Effector memory CD4-positive, alpha-beta T cell (primary cell): ENCODE results near the gene FRYL.

Experiments used
- DNase-seq, 3 donors: peaks; one replicate each; pipeline ENCODE4 v3.0.0-alpha.2; 2020
- H3K27ac ChIP-seq: 2 replicates; pipeline ENCODE4 v1.7.0; 2013; ENCODE audit warnings: mild to moderate bottlenecking, low read length, moderate library complexity; ENCODE audit not compliant: insufficient read depth, poor library complexity, severe bottlenecking
- H3K27me3 ChIP-seq: replicated peaks from 2 replicates; pipeline ENCODE4 v1.7.0; 2013; ENCODE audit warnings: mild to moderate bottlenecking, low read length; ENCODE audit not compliant: insufficient read depth, control insufficient read depth, poor library complexity, severe bottlenecking
- H3K36me3 ChIP-seq: 2 replicates; pipeline ENCODE4 v1.7.0; 2013; ENCODE audit warnings: mild to moderate bottlenecking, low read length, moderate library complexity; ENCODE audit not compliant: control insufficient read depth, insufficient read depth
- H3K4me1 ChIP-seq: 2 replicates; pipeline ENCODE4 v1.7.0; 2013; ENCODE audit warnings: low read length, mild to moderate bottlenecking; ENCODE audit not compliant: control insufficient read depth, insufficient read depth, poor library complexity, severe bottlenecking
- H3K4me3 ChIP-seq: 2 replicates; pipeline ENCODE4 v1.7.0; 2013; ENCODE audit warnings: low read length, low read depth, mild to moderate bottlenecking; ENCODE audit not compliant: insufficient read depth, poor library complexity, severe bottlenecking
- H3K9me3 ChIP-seq: 2 replicates; pipeline ENCODE4 v1.7.0; 2013; ENCODE audit warnings: mild to moderate bottlenecking, low read length, moderate library complexity; ENCODE audit not compliant: control insufficient read depth

Gene FRYL

DNA sequence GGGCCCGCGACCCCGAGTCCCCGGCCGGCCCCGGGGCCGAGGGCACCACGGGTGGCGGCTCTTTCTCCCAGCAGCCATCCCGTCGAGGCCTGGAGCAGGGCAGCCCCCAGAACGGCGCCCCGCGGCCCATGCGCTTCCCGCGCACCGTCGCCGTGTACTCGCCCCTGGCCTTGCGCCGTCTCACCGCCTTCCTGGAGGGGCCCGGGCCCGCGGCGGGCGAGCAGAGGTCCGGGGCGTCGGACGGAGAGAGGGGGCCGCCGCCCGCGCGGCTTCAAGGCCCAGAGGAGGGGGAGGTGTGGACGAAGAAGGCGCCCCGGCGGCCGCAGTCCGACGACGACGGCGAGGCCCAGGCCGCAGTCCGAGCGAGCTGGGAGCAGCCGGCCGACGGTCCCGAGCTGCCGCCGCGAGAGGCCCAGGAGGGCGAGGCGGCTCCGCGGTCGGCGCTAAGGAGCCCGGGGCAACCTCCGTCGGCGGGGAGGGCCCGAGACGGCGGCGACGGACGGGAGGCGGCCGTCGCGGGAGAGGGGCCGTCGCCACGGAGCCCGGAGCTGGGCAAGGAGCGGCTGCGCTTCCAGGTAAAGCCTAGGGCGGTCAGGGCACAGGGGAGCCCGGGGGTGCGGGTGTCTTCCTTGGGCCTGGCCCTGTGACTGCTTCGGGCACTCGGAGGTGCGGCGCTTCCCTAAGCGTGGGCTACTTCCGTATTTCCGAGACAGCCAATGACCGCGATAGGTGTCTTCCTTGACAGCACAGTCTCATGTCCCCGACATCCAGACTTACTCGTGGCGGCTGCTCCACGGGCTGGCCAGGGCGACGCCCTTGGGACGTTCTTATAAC is 289.2 kb downstream of the FRYL start:
- no peak overlapping the region for H3K27ac ChIP-seq
- H3K4me1 ChIP-seq: peaks cover 10% of the 10 kb centered on the region
- DNase-seq: no peak
- peaks cover 24% of the 10 kb centered on the region for H3K27me3 ChIP-seq
- no peaks in the 10 kb centered on the region for H3K36me3 ChIP-seq
- peak overlapping the region; percentile 32 for H3K4me3 ChIP-seq
- no peaks in the 10 kb centered on the region for H3K9me3 ChIP-seq

DNA sequence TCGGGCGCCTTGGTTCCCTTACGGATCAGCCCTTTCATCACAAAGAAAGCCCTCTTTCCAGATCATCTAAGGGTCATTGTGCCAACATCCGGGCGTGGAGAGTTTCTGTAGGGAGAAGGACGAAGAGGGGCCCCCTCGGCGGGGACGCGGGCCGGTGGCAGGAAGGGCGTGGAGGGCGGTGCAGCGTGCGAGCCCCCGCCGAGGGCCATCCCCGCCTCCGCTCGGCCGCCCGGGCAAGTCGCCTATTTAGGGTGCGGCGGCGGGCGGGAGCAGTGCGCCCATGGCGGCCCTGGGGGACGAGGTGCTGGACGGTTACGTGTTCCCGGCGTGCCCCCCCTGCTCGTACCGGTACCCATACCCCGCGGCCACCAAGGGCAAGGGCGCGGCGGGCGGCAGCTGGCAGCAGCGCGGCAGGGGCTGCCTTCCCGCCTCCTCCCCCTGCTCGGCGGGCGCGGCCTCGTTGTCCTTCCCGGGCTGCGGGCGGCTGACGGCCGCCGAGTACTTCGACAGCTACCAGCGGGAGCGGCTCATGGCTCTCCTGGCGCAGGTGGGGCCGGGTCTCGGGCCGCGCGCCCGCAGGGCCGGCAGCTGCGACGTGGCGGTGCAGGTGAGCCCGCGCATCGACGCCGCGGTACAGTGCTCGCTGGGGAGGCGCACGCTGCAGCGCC is 289.9 kb downstream of the FRYL start, which contains the start of gene ZAR1:
ZAR1 (plus strand) TSS at position 241 of the 668 bp plus-strand sequence; CDS start at position 281, 40 bp downstream.
- Histone ChIP-seq H3K4me1 (peaks cover 10% of the 10 kb centered on the region), H3K27me3 (peaks cover 24% of the 10 kb centered on the region), H3K27ac (no peak within 1 kb of the TSS), H3K36me3 (no peaks in the 10 kb centered on the region), H3K9me3 (no peaks in the 10 kb centered on the region), H3K4me3 (peak within 1 kb of the TSS; percentile 32)
- no peak for DNase-seq

DNA sequence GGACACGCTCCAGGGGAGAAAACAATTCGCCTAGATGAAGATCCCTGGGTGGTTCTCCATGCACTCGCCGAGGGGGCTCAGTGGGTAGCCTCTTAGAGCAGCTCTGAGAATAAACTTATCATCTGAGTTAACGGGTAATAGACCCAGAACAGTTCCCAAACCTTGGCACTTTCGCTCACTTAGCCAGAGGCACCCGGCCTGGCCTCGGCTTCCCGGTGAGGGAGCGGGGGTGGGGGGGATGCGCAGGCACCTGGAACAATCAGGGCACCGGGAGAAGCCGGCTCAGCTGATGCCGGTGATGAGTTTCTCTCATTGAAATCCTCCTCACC is 290.4 kb downstream of the FRYL start:
- no peak overlapping the region for H3K27ac ChIP-seq
- H3K36me3 ChIP-seq: no peaks in the 10 kb centered on the region
- no peak overlapping the region for H3K4me3 ChIP-seq
- no peak for DNase-seq
- peaks cover 10% of the 10 kb centered on the region for H3K4me1 ChIP-seq
- H3K9me3 ChIP-seq: no peaks in the 10 kb centered on the region
- peaks cover 24% of the 10 kb centered on the region for H3K27me3 ChIP-seq

DNA sequence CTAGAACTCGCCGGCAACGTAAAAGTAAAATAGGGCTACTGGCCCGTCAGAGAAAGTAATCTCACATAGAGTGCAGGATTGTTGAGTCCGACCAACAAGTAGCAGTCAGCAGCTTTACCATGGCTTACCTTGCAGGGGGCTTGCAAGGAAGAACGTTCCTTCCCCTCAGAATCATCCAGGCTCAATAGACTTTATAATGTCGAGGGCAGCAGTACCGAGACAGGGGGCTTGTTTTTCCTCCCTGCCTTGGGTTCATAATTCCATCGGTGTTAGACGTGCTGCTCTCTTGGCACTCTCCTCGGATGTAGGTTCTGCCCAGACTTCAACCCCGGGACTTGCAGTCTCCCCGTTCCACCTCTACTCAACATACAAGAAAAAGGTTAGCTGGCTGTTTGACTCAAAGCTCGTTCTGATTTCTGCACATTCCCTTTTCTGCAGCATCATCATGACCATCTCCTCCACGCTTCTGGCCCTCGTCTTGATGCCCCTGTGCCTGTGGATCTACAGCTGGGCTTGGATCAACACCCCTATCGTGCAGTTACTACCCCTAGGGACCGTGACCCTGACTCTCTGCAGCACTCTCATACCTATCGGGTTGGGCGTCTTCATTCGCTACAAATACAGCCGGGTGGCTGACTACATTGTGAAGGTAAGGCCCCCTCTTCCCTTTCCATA is 295.4 kb downstream of the FRYL start:
- Histone ChIP-seq H3K27me3 (peaks cover 18% of the 10 kb centered on the region), H3K36me3 (no peaks in the 10 kb centered on the region), H3K27ac (no peak overlapping the region), H3K9me3 (no peaks in the 10 kb centered on the region), H3K4me3 (peak overlapping the region; percentile 16), H3K4me1 (peaks cover 7% of the 10 kb centered on the region)
- no peak for DNase-seq

DNA sequence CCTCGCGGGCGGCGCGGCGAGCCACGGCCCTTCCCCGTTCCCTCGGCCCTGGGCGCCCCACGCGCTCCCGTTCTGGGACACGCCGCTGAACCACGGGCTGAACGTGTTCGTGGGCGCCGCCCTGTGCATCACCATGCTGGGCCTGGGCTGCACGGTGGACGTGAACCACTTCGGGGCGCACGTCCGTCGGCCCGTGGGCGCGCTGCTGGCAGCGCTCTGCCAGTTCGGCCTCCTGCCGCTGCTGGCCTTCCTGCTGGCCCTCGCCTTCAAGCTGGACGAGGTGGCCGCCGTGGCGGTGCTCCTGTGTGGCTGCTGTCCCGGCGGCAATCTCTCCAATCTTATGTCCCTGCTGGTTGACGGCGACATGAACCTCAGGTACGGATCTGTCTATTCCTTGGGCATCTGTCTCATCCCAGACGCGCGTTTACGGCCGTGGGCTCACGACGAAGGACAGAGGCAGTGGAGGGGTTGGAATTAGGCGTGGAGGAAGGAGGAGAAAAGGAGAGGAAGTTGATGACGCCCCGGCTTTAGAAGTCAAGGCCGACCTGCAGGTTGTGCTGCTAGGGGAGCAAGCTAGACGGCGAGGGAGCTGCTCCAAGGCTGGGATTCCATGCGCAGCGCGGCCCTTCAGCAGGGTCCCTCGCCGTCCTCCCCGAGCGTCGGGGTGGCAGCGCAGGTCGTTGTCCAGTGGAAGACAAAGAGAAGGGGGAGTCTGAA is 296.1 kb downstream of the FRYL start:
- H3K27me3 ChIP-seq: peaks cover 15% of the 10 kb centered on the region
- H3K4me1 ChIP-seq: peaks cover 7% of the 10 kb centered on the region
- H3K4me3 ChIP-seq: peak overlapping the region; percentile 16
- no peak overlapping the region for H3K27ac ChIP-seq
- H3K9me3 ChIP-seq: no peaks in the 10 kb centered on the region
- no peak for DNase-seq
- no peaks in the 10 kb centered on the region for H3K36me3 ChIP-seq

DNA sequence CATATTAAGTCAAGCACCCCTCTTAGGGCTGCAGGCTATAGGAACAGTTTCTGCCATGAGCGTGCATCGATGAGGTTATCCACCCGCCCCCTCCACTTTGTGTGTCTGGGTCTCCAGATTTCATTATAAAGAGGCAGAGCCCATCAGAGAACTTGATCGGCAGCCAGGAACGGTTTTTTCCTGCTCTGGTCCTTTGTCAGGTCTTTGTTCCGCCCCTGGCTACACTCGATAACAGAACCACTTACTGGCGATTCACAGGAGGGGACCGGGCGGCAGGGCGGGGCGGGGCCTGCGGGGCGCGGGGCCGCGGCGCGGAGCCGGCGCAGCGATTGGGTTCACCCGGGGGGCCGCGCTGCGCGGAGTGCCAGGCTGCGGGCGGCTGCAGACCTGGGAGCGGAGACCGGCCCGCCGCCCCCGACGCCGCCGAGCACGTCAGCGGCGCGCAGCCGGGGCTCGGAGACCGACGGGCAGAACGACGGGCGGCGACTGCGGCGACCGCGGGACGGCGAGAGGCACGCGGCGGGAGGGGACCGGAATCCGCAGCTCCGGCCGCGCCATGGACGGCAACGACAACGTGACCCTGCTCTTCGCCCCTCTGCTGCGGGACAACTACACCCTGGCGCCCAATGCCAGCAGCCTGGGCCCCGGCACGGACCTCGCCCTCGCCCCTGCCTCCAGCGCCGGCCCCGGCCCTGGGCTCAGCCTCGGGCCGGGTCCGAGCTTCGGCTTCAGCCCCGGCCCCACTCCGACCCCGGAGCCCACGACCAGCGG is 296.9 kb downstream of the FRYL start, which contains the start of gene SLC10A4:
SLC10A4 (plus strand) TSS at position 338 of the 771 bp plus-strand sequence; CDS start at position 557, 219 bp downstream.
- H3K27me3 ChIP-seq: peaks cover 15% of the 10 kb centered on the region
- H3K4me3 ChIP-seq: peak within 1 kb of the TSS; percentile 22
- H3K36me3 ChIP-seq: no peaks in the 10 kb centered on the region
- no peaks in the 10 kb centered on the region for H3K9me3 ChIP-seq
- H3K4me1 ChIP-seq: peaks cover 7% of the 10 kb centered on the region
- DNase-seq: no peak
- no peak within 1 kb of the TSS for H3K27ac ChIP-seq

DNA sequence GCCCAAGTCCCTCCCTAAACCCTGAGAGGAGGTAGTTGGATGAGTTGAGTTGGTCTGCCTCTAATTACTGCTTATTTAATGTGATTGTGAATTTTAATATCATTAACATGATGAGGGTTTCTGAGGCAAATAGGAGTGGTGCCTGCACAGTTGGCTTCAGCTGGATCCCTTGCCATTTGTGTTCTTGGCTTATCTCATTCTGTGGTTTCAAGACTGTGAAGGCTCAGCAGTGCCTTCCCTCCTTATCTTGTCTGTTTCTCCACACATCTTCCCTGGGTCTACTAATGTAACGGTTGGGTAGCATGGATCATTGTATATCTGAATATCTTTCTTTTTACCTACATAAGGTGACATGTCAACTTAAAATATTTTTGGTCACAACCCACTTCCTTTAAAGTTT is 298.5 kb downstream of the FRYL start:
- Histone ChIP-seq H3K4me1 (peaks cover 7% of the 10 kb centered on the region), H3K27ac (no peak overlapping the region), H3K27me3 (peaks cover 11% of the 10 kb centered on the region), H3K9me3 (no peaks in the 10 kb centered on the region), H3K4me3 (no peak overlapping the region), H3K36me3 (no peaks in the 10 kb centered on the region)
- DNase-seq: no peak

DNA sequence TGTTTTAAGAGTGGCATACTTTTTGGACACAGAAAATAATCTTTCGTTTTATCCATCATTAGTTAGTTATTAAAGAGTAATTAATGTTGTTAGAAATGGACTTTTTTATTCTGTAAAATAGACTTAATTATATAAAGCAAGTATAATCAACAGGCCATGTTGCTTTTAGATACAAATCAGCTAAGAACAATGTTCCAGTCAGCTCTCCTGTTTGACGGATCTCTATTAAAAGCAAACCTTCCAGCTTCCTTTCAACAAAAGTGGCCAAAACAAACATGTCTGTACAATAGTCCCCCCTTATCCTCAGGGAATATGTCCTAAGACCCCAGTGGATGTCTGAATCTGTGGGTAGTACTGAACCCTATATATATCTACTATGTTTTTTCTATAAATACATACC is 301.8 kb downstream of the FRYL start:
- no peaks in the 10 kb centered on the region for H3K36me3 ChIP-seq
- peaks cover 3% of the 10 kb centered on the region for H3K27me3 ChIP-seq
- DNase-seq: no peak
- H3K4me3 ChIP-seq: no peak overlapping the region
- H3K4me1 ChIP-seq: no peaks in the 10 kb centered on the region
- H3K27ac ChIP-seq: no peak overlapping the region
- H3K9me3 ChIP-seq: no peaks in the 10 kb centered on the region

DNA sequence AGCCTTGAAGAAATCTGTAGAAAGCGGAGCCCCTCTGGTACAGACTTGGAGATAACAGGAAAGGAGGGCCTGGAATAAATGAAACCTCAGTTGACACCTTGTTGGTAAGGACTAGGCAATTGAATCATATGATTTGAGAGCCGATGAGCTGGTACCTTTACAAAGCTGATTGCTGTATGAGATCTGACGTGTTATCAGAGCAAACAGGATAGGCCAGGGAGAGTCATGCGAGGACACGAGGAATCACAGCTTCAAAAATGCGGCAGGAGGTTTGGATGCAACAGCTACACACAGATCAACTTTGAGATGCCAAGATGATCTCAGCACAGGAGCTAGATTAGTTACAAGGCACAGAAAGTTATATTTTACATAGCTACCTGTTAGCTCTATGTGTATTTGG is 304.3 kb downstream of the FRYL start:
- Histone ChIP-seq H3K4me1 (no peaks in the 10 kb centered on the region), H3K36me3 (no peaks in the 10 kb centered on the region), H3K9me3 (no peaks in the 10 kb centered on the region), H3K4me3 (no peak overlapping the region), H3K27me3 (no peaks in the 10 kb centered on the region), H3K27ac (no peak overlapping the region)
- DNase-seq: no peak
